Measurements from ENCODE around the gene ACKR2.

Gene ACKR2

GRCh38 chr3:42827023-42827422 lies 17.8 kb downstream of the ACKR2 start:
- Histone ChIP-seq H3K79me2 (ENCODE audit: insufficient read depth, low read length) (no peaks in the 10 kb centered on the region), H3K27ac (ENCODE audit: low read length) (no peak overlapping the region), H4K20me1 (ENCODE audit: insufficient read depth, low read length) (no peaks in the 10 kb centered on the region), H3K9me3 (ENCODE audit: insufficient read depth, low read length, severe bottlenecking) (no peaks in the 10 kb centered on the region), H3K36me3 (ENCODE audit: insufficient read depth, low read length) (no peaks in the 10 kb centered on the region), H3K4me1 (ENCODE audit: insufficient read depth, low read length) (no peaks in the 10 kb centered on the region), H3K4me2 (ENCODE audit: insufficient read depth, low read length) (no peak overlapping the region), H3K4me3 (ENCODE audit: low read depth in 1 of 2, low read length in 2 of 2) (no peak overlapping the region), H2AFZ (ENCODE audit: low read depth, low read length) (no peak overlapping the region), H3K27me3 (ENCODE audit: insufficient read depth, low read length, poor library complexity) (peaks cover 5% of the 10 kb centered on the region), H3K9ac (ENCODE audit: low read depth, low read length) (no peak overlapping the region)
- TF ChIP-seq EZH2 (IDR thresholded peaks at IDR 0.05; ENCODE audit: borderline replicate concordance, low read depth, low read length, severe bottlenecking), result no peak
- TF ChIP-seq, protein P1, sequence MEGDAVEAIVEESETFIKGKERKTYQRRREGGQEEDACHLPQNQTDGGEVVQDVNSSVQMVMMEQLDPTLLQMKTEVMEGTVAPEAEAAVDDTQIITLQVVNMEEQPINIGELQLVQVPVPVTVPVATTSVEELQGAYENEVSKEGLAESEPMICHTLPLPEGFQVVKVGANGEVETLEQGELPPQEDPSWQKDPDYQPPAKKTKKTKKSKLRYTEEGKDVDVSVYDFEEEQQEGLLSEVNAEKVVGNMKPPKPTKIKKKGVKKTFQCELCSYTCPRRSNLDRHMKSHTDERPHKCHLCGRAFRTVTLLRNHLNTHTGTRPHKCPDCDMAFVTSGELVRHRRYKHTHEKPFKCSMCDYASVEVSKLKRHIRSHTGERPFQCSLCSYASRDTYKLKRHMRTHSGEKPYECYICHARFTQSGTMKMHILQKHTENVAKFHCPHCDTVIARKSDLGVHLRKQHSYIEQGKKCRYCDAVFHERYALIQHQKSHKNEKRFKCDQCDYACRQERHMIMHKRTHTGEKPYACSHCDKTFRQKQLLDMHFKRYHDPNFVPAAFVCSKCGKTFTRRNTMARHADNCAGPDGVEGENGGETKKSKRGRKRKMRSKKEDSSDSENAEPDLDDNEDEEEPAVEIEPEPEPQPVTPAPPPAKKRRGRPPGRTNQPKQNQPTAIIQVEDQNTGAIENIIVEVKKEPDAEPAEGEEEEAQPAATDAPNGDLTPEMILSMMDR (IDR thresholded peaks at IDR 0.05; ENCODE audit: borderline replicate concordance, extremely low read depth, low read length, poor library complexity, severe bottlenecking), result no peak
- DNase-seq (no peak), ATAC-seq (ENCODE audit: insufficient read depth, low read depth) (no peak)

- Histone ChIP-seq H3K36me3 (ENCODE audit: insufficient read depth, low read length) (no peaks in the 10 kb centered on the region), H4K20me1 (ENCODE audit: insufficient read depth, low read length) (no peaks in the 10 kb centered on the region), H3K79me2 (ENCODE audit: insufficient read depth, low read length) (no peaks in the 10 kb centered on the region), H3K4me3 (ENCODE audit: low read depth in 1 of 2, low read length in 2 of 2) (no peak overlapping the region), H3K27me3 (ENCODE audit: insufficient read depth, low read length, poor library complexity) (peaks cover 5% of the 10 kb centered on the region), H3K4me2 (ENCODE audit: insufficient read depth, low read length) (no peak overlapping the region), H3K9me3 (ENCODE audit: insufficient read depth, low read length, severe bottlenecking) (no peaks in the 10 kb centered on the region), H3K27ac (ENCODE audit: low read length) (no peak overlapping the region), H3K4me1 (ENCODE audit: insufficient read depth, low read length) (no peaks in the 10 kb centered on the region), H3K9ac (ENCODE audit: low read depth, low read length) (no peak overlapping the region), H2AFZ (ENCODE audit: low read depth, low read length) (no peak overlapping the region)
- DNase-seq, result no peak
- no peak for ATAC-seq (ENCODE audit: insufficient read depth, low read depth)
- TF ChIP-seq EZH2 (IDR thresholded peaks at IDR 0.05; ENCODE audit: borderline replicate concordance, low read depth, low read length, severe bottlenecking), result no peak
- TF ChIP-seq, protein P1 (IDR thresholded peaks at IDR 0.05; ENCODE audit: borderline replicate concordance, extremely low read depth, low read length, poor library complexity, severe bottlenecking), result no peak
Observed at GRCh38 chr3:42827654-42828053, 18.4 kb downstream of the ACKR2 start.

- no peak for TF ChIP-seq EZH2 (IDR thresholded peaks at IDR 0.05; ENCODE audit: borderline replicate concordance, low read depth, low read length, severe bottlenecking)
- TF ChIP-seq, protein P1 (IDR thresholded peaks at IDR 0.05; ENCODE audit: borderline replicate concordance, extremely low read depth, low read length, poor library complexity, severe bottlenecking), result no peak
- Histone ChIP-seq H3K4me2 (ENCODE audit: insufficient read depth, low read length) (no peak overlapping the region), H3K4me1 (ENCODE audit: insufficient read depth, low read length) (no peaks in the 10 kb centered on the region), H3K9me3 (ENCODE audit: insufficient read depth, low read length, severe bottlenecking) (no peaks in the 10 kb centered on the region), H3K36me3 (ENCODE audit: insufficient read depth, low read length) (no peaks in the 10 kb centered on the region), H3K27me3 (ENCODE audit: insufficient read depth, low read length, poor library complexity) (peaks cover 5% of the 10 kb centered on the region), H3K4me3 (ENCODE audit: low read depth in 1 of 2, low read length in 2 of 2) (no peak overlapping the region), H3K9ac (ENCODE audit: low read depth, low read length) (no peak overlapping the region), H3K79me2 (ENCODE audit: insufficient read depth, low read length) (no peaks in the 10 kb centered on the region), H4K20me1 (ENCODE audit: insufficient read depth, low read length) (no peaks in the 10 kb centered on the region), H3K27ac (ENCODE audit: low read length) (no peak overlapping the region), H2AFZ (ENCODE audit: low read depth, low read length) (no peak overlapping the region)
- ATAC-seq (ENCODE audit: insufficient read depth, low read depth) (no peak), DNase-seq (no peak)
Observed at GRCh38 chr3:42829083-42829627, 19.9 kb downstream of the ACKR2 start.

Data from DND-41 (cell line).